ENCODE measurements around the gene AAMDC.
"Not testable (repeated sequence)": the region's sequence is repeated elsewhere in the genome, so short reads cannot be mapped to it uniquely, and the experiment has no call there.

Gene AAMDC

GRCh38 chr11:77822126-77822525 lies 1.2 kb downstream of the AAMDC start:
- not testable (repeated sequence) for DNase-seq

GRCh38 chr11:77823775-77824174 lies 2.8 kb downstream of the AAMDC start:
- DNase-seq = no peak

- no peak for DNase-seq
These were observed 8.0 kb downstream of the AAMDC start for GRCh38 chr11:77828926-77829325.

- DNase-seq = no peak
These were observed 12.4 kb downstream of the AAMDC start for GRCh38 chr11:77833302-77833701.

GRCh38 chr11:77842441-77843121 lies 21.6 kb downstream of the AAMDC start:
- DNase-seq = no peak

GRCh38 chr11:77843700-77844099 lies 22.8 kb downstream of the AAMDC start:
- DNase-seq = not testable (repeated sequence)

- no peak for DNase-seq
These were observed 30.6 kb downstream of the AAMDC start for GRCh38 chr11:77851503-77851902.

GRCh38 chr11:77854838-77855237 lies 33.9 kb downstream of the AAMDC start:
- DNase-seq = no peak

GRCh38 chr11:77857906-77858457 lies 37.0 kb downstream of the AAMDC start:
- DNase-seq = not testable (repeated sequence)

- not testable (repeated sequence) for DNase-seq
These were observed 40.5 kb downstream of the AAMDC start for GRCh38 chr11:77861444-77861843.

- no peak for DNase-seq
These were observed 44.9 kb downstream of the AAMDC start for GRCh38 chr11:77865805-77866204.

GRCh38 chr11:77866336-77866735 lies 45.4 kb downstream of the AAMDC start:
- DNase-seq = no peak

GRCh38 chr11:77868744-77869143 lies 47.8 kb downstream of the AAMDC start:
- no peak for DNase-seq

- DNase-seq = no peak
These were observed 50.9 kb downstream of the AAMDC start for GRCh38 chr11:77871855-77872254.

- DNase-seq = no peak
These were observed 52.4 kb downstream of the AAMDC start for GRCh38 chr11:77873345-77873744.

- DNase-seq = no peak
These were observed 53.3 kb downstream of the AAMDC start for GRCh38 chr11:77874206-77874605.

GRCh38 chr11:77876045-77876444 lies 55.1 kb downstream of the AAMDC start:
- no peak for DNase-seq

- DNase-seq = not testable (repeated sequence)
These were observed 57.3 kb downstream of the AAMDC start for GRCh38 chr11:77878247-77878646.

- no peak for DNase-seq
These were observed 58.3 kb downstream of the AAMDC start for GRCh38 chr11:77879218-77879617.

GRCh38 chr11:77882396-77882795 lies 61.5 kb downstream of the AAMDC start:
- no peak for DNase-seq

- DNase-seq = no peak
These were observed 62.8 kb downstream of the AAMDC start for GRCh38 chr11:77883775-77884174.

GRCh38 chr11:77884186-77884828 lies 63.4 kb downstream of the AAMDC start:
- no peak for DNase-seq

- no peak for DNase-seq
These were observed 63.9 kb downstream of the AAMDC start for GRCh38 chr11:77884829-77885190.

- no peak for DNase-seq
These were observed 65.5 kb downstream of the AAMDC start for GRCh38 chr11:77886401-77886800.

Measured in cerebellar nuclear complex (tissue), 1 donor.